Astrocyte of the hippocampus (primary cell): ENCODE data around the gene THEMIS2.

Source experiments
- DNase-seq: peaks from one replicate; pipeline ENCODE4 v3.0.0; 2011; ENCODE audit warnings: low read depth, low spot score

Gene THEMIS2

GRCh38 chr1:27885621-27886352 is 13.4 kb downstream of the THEMIS2 start:
- no peak for DNase-seq

DNA sequence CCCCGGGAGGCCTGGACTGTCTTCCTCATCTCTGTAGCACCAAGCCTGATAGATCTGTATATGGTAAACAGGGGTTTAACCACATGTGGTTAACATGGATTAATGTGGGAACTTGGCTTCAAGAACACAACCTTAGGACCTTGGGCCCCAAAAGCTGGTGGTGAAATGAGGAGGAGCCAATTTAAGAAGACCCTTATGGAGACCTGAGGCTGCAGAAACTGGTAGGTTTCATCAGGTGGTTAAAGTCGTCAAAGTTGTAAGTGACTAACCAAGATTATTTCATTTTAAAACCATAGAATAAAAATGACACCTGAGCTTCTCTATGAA is 14.0 kb downstream of the THEMIS2 start:
- no peak for DNase-seq

DNA sequence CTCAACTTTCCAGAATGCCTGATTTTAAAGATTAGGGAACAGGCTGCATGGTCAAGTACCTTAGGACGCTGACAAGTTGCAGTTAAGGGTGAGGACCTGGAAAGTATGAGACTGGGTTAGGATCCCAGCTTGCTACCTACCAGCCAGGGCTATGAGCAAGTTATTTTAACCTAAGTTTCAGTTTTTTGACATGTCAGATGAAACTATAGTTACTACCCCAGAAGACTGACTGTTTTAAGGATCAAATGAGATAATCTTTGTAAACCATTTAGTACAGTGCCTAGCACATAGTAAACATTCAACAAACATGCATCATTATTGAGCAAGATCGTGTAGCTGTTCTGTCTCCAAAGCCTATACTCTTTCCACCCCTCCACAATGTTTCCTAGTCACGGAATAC is 14.4 kb downstream of the THEMIS2 start:
- no peak for DNase-seq

DNA sequence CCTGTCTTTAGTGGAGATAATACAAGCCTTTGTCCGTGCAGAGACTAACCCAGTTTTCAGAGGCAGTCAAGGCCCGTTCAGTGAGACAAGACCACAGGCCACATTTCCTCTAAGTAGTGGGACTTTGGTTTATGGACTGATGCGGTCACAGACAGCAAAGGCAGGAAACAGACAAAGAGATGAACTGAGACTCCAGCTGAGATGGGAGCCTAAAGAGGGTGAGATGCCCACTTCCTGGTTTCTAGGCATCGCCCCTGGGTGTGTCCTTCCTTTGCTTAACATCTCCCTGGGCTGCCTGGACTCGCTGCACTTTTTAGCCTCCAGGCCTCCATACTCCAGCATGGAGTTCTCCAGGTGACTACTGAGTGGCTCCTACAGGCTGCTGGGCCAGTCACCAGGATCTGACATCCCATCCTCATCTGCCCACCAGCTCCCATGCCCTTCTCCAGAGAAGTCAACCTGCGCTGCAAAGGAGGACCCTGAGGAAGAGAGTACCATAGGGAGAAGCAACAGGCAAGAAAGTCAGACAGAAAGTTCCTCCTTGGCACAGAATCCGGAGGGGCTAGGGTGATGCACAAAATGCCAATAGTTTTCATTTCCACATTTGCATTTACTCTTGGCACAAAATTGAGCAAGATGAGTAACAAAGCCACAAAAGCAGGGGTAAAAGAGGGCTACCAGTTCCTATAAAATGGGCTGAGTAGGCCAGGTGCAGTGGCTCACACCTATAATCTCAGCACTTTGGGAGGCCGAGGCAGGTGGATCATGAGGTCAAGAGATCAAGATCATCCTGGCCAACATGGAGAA is 15.1 kb downstream of the THEMIS2 start:
- DNase-seq, result no peak

DNA sequence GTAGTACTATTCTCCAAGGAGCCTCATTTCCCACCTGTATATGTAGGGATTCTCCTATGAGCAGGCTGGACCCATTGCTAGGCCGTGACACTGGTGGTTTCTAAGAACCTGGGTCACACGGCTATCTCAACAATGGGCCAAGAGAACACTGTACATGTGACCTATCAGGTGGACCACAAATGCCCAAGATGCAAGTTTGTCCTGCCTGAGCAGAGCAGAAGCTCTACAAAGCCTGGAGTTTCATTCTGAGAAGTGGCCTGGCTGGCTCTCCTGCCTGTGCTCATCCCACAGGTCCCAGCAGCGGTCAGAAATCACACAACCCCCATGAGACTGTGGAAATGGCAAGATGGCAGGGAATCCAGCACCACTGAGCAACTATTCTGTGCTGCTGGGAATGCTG is 17.2 kb downstream of the THEMIS2 start:
- no peak for DNase-seq

DNA sequence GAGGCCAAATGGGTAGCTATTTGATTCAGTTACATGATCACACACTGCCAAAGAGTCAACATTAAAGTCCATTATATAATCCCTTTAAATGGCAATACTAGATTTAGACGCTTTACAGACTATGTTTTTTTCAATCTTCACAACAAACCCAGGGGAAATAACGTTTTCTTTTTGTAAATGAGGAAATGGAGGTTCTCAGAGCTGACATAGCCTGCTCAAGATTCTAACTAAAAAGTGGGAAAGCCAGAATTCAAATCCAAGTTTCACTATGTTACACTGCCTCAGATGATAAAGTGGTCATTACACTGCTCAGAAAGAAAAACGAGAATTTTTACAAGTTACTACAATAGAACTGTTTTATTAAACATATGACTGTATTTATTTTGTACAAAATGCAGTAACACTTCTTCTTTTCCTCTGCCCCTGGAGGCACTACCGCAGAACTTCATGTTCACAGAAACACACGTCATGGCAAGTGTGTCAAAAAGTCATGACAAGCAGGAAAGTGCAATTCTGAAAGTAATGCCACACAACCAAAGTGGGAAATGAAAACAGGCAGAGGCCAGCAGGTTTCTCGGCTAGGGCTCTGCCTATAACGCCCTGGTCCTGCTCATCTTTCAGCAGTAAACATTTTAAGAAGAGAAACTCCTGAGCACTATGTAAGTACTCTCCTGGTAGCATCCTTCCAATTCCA is 19.0 kb downstream of the THEMIS2 start:
- no peak for DNase-seq

DNA sequence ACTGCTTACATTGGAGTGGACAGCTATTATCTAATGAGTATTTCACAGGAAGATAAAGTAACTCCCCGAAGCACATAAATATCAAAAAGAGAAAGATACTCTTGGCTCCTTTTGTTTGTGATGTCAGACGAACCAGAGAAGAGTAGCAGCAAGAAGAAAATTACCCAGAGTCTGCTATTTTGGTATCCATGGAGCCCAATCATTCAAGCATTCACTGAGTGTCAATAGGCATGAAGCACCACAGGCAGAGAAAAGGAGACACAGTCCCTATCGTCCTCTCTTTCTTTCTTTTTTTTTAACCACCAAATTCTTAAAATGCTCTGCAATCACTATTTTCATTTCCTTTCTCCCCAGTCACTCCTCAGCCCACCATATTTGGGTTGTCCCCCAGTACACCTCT is 22.2 kb downstream of the THEMIS2 start:
- DNase-seq, result no peak

DNA sequence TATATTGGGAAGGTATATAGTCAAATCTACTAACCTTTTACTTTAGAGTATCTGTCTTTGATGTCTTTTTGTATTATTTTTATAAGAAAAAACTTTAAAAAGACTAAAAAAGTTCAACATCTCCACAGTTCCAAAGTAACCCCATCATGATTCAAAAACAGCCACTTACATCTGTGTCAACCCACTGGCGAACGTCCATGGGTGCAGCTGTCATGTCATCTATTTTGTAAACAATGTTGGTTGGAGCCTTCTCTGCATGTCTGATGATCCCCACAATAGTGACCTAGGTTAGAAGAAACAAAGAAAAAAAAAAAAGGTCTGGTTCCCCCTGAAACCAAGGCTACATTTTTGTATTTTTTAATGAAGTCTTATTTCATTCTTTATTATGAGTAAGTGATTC is 34.4 kb downstream of the THEMIS2 start:
- no peak for DNase-seq

DNA sequence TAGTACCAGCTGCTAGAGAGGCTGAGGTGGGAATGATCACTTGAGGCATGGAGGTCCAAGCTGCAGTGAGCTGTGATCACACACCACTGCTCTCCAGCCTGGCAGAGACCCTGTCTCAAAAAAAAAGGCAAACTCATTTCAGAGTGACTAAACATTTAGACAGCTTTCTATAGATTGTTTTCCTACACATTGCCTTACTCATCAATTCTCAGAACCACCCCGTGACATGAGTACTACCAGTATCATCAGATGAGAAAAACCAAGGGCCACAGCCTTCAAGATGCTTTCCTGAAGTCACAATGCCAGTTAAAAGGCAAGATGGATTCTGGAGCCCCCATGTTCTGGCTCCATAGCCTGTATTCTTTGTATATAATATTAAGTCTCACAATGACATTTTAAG is 40.1 kb downstream of the THEMIS2 start:
- DNase-seq, result no peak

DNA sequence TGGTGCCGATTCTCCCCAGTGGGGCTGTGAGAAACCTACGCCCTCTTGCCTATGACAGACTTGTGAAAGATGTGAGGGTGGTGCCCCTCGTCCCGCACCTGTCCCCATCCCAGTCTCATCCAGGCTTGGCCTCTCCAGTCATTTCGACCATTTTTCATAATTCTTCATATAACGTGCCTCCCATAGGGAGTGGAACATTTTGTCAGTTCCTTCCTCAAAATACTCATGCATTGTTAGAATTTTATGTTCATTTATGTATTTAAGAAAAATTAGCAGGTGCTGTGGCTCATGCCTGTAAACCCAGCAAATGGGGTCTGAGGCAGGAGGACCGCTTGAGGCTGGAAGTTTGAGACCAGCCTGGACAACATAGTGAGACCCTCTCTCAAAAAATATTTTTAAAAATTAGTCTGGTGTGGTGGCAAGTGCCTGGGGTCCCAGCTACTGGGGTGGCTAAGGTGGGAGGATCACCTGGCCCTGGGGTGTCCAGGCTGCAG is 42.8 kb downstream of the THEMIS2 start:
- no peak for DNase-seq

- DNase-seq, result no peak
Observed at GRCh38 chr1:27922272-27922671, 49.9 kb downstream of the THEMIS2 start.

GRCh38 chr1:27928216-27928954 is 56.0 kb downstream of the THEMIS2 start:
- peak; percentile 24 for DNase-seq

DNA sequence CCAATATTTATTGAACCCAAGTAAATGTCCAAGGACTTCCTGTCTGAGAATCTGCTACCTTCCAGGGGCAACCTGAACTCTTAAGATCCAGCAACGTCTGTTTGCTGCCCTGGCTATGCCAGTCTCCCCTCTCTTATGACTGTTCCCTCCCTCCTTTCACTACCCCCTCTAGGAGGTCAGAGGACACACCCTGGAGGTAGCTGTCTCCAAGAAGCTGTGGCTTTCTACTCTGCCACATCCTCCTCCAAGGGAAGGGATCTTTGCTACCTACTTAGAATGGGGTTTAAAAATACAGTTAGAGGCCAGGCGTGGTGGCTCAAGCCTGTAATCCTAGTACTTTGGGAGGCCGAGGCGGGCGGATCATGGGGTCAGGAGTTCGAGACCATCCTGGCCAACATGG is 58.8 kb downstream of the THEMIS2 start:
- DNase-seq, result no peak

GRCh38 chr1:27931759-27932158 is 59.4 kb downstream of the THEMIS2 start:
- no peak for DNase-seq

DNA sequence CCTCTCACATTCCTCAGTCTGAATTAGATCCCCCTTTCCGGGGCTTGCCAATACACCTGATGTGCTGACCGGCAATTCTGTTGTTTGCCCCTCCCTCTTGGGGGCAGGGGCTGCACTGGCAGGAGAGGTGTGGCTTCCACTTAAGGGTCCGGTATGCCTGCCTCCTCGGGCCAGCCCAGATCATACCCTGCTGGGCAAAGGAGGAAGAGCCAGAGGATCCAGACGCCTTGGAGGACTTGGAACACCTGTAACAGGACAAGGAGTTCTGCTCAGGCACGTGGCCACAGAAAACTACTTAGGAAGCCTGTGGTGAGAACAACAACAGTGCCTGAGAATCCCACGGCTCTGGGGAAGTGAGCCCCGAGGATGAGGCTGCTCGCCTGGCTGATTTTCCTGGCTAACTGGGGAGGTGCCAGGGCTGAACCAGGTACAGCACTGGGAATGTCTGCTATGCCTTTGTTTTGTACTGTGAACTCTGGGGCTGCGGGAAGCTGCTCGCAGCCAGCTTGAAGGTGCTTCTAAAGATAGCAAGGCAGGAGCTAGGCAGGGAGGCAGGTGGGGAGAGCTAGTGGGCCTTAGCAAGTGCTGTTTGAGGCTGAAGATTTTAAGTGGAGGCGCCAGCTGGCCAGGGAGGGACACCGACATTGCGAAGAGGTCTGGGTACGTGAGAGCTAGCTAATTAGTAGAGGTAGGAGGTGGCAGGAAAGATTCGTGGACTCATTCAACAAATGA is 62.6 kb downstream of the THEMIS2 start, which contains the start of gene SMPDL3B:
TSS of gene SMPDL3B (plus strand) at position 183 of the 732 bp plus-strand sequence. CDS start at position 367, 184 bp downstream.
- peak; percentile 50 for DNase-seq

DNA sequence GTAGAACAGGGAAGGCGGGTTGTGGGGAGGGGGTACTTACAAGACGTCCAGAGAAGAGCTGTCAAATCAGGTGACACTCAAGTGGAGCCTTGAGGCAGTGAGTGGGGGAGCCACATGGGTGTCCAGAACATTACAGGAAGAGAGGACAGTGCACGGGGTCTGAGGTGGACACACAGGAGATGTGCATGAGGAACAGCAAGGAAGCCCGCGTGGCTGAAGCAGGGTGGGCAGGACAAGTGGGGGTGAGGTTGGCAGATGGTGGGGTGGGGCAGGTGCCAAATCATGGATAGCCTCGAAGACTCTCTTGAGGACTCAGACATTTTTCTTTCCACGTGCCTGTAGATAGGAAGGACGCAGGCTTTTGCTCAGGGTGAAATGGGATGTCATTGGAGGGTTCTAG is 63.4 kb downstream of the THEMIS2 start:
- DNase-seq, result no peak
